Keratinocyte (primary cell): Measurements from ENCODE around the gene KDM4B.

Experiments used
- EZH2 ChIP-seq: IDR thresholded peaks from one replicate; pipeline ENCODE4 v1.6.1; 2012; ENCODE audit warnings: inconsistent platforms, mild to moderate bottlenecking, low read length, moderate library complexity
- TF ChIP-seq, protein P1 (sequence below), 3 experiments: IDR thresholded peaks in 1 of 3; conservative IDR thresholded peaks in 1 of 3; optimal IDR thresholded peaks in 1 of 3; 2 replicates in 2 of 3; 3 replicates in 1 of 3; pipeline versions ENCODE3 to v1.5.1; 2011; ENCODE audit warnings: low read length in 3 of 3, mild to moderate bottlenecking in 3 of 3, moderate library complexity in 2 of 3, control low read depth in 1 of 3, inconsistent platforms in 1 of 3; ENCODE audit not compliant: insufficient read depth in 2 of 3; ENCODE audit errors: extremely low read depth in 1 of 3

DNA sequence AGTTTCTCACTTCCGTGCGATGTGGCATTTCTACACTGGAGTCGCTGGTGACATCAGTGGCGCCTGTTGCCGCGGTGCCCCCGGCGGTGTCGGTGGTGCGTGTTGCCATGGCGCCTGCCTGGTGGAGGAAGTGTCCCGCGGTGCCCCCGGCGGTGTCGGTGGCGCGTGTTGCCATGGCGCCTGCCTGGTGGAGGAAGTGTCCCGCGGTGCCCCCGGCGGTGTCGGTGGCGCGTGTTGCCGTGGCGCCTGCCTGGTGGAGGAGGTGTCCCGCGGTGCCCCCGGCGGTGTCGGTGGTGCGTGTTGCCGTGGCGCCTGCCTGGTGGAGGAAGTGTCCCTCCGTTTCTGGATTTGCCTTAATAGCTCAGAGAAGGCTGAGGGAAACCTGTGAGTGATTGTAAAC, 127.6 kb downstream of the KDM4B start:
- TF ChIP-seq, protein P1, sequence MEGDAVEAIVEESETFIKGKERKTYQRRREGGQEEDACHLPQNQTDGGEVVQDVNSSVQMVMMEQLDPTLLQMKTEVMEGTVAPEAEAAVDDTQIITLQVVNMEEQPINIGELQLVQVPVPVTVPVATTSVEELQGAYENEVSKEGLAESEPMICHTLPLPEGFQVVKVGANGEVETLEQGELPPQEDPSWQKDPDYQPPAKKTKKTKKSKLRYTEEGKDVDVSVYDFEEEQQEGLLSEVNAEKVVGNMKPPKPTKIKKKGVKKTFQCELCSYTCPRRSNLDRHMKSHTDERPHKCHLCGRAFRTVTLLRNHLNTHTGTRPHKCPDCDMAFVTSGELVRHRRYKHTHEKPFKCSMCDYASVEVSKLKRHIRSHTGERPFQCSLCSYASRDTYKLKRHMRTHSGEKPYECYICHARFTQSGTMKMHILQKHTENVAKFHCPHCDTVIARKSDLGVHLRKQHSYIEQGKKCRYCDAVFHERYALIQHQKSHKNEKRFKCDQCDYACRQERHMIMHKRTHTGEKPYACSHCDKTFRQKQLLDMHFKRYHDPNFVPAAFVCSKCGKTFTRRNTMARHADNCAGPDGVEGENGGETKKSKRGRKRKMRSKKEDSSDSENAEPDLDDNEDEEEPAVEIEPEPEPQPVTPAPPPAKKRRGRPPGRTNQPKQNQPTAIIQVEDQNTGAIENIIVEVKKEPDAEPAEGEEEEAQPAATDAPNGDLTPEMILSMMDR (optimal IDR thresholded peaks at IDR 0.05 in 1 of 3, IDR thresholded peaks at IDR 0.05 in 1 of 3, conservative IDR thresholded peaks at IDR 0.05 in 1 of 3; ENCODE audit: extremely low read depth in 1 of 3, insufficient read depth in 2 of 3, low read length in 3 of 3): no peak
- TF ChIP-seq EZH2: no peak
